HepG2 (cell line): Measurements from ENCODE around the gene LDLRAD4. TPM values are rescaled to one million over a fixed set of nuclear protein-coding genes. Genes with fewer than 3 reads are reported as not detected.

Experiments
- ATAC-seq: fragments of 200-7000 bp; cut with Tn5 transposase; 3 replicates; pipeline ENCODE4 v1.9.1; 2020; ENCODE audit warnings: mild to moderate bottlenecking, moderate library complexity
- BruUV-seq: library from RNA; stranded (reverse); fragments of 400-500 nt; replicated peaks from 2 replicates; lab custom pipeline; 2021; lab: Mats Ljungman, UMichigan
- CTCF ChIA-PET: fragments of 300-600 bp; formaldehyde crosslinking; extraction: SDS; loops from one replicate; lab custom pipeline; 2021; ENCODE audit warnings: low total read pairs, inconsistent platforms, low intra/inter-chr PET ratio; lab: Yijun Ruan, JAX
- POLR2A ChIA-PET: fragments of 350-600 bp; sonication (Branson Sonifier 250); formaldehyde crosslinking; loops from one replicate; lab custom pipeline; 2020; ENCODE audit warnings: antibody characterized with exemption, inconsistent platforms; lab: Yijun Ruan, JAX
- DNase-seq: peaks from one replicate; pipeline ENCODE4 v3.0.0-alpha.2; 2015; ENCODE audit warnings: low spot score
- FAIRE-seq: peaks from 3 replicates; lab custom pipeline; 2011; peaks lifted over from hg19 to GRCh38; lab: Jason Lieb, UNC
- H2AFZ ChIP-seq: one replicate; pipeline ENCODE4 v1.6.1; 2011; ENCODE audit warnings: low read length, inconsistent platforms
- H3K27ac ChIP-seq: fragments of 300-600 bp; 3 replicates; pipeline ENCODE4 v1.8.0; 2011; ENCODE audit warnings: mixed run types, mild to moderate bottlenecking, mixed read lengths, low read length, inconsistent platforms; ENCODE audit not compliant: insufficient read depth; ENCODE audit errors: extremely low read length
- H3K27me3 ChIP-seq, 2 experiments: fragments of 200-600 bp in 1 of 2; 2 replicates in 1 of 2; 3 replicates in 1 of 2; pipeline versions ENCODE4 v1.6.0 to v1.8.0; 2011; ENCODE audit warnings: low read length in 2 of 2, mild to moderate bottlenecking in 2 of 2, moderate library complexity in 2 of 2, inconsistent platforms in 1 of 2; ENCODE audit not compliant: insufficient read depth in 2 of 2, control insufficient read depth in 1 of 2
- H3K36me3 ChIP-seq, 2 experiments: fragments of 200-600 bp in 1 of 2; replicated peaks in 1 of 2; 2 replicates in 1 of 2; 3 replicates in 1 of 2; pipeline versions ENCODE4 v1.5.1 to v1.8.0; 2011; ENCODE audit warnings: low read length in 2 of 2, inconsistent platforms in 1 of 2; ENCODE audit not compliant: insufficient read depth in 2 of 2, control insufficient read depth in 1 of 2
- H3K4me1 ChIP-seq: 2 replicates; pipeline ENCODE4 v1.5.1; 2012; ENCODE audit warnings: low read length, inconsistent platforms; ENCODE audit not compliant: insufficient read depth
- H3K4me2 ChIP-seq: 2 replicates; pipeline ENCODE4 v1.6.0; 2011; ENCODE audit warnings: low read depth, low read length, inconsistent platforms
- H3K4me3 ChIP-seq, 3 experiments: fragments of 200-600 bp in 1 of 3; sonication (generic), shearing (Covaris generic) in 1 of 3; replicated peaks in 1 of 3; 2 replicates each; pipeline ENCODE4 v1.5.1; 2011 to 2016; ENCODE audit warnings: low read length in 3 of 3, inconsistent platforms in 2 of 3, low read depth in 2 of 3, mild to moderate bottlenecking in 2 of 3, control low read depth in 1 of 3, mixed read lengths in 1 of 3; ENCODE audit not compliant: insufficient read depth in 1 of 3
- H3K79me2 ChIP-seq: one replicate; pipeline ENCODE4 v1.6.1; 2011; ENCODE audit warnings: low read length, inconsistent platforms; ENCODE audit not compliant: insufficient read depth
- H3K9ac ChIP-seq: 2 replicates; pipeline ENCODE4 v1.6.0; 2011; ENCODE audit warnings: mild to moderate bottlenecking, low read depth, low read length, inconsistent platforms; ENCODE audit not compliant: insufficient read depth
- H3K9me3 ChIP-seq: 2 replicates; pipeline ENCODE4 v1.5.1; 2012; ENCODE audit warnings: mild to moderate bottlenecking, low read length
- H4K20me1 ChIP-seq: 2 replicates; pipeline ENCODE4 v1.6.0; 2011; ENCODE audit warnings: inconsistent platforms, mild to moderate bottlenecking, low read length, moderate library complexity; ENCODE audit not compliant: insufficient read depth
- FOXK2 ChIP-seq: fragments of 450-650 bp; IDR thresholded peaks from 2 replicates; pipeline ENCODE4 v1.6.1; 2016
- KAT7 ChIP-seq: IDR thresholded peaks from 2 replicates; pipeline ENCODE4 v1.6.1; 2018; ENCODE audit warnings: borderline replicate concordance, missing compliant biosample characterization
- MED13 ChIP-seq: sonication (generic); formaldehyde crosslinking; IDR thresholded peaks from 2 replicates; pipeline ENCODE4 v1.5.0; 2020; ENCODE audit warnings: missing genetic modification reagents
- MYNN ChIP-seq: sonication (generic); formaldehyde crosslinking; IDR thresholded peaks from 2 replicates; pipeline ENCODE4 v1.4.0; 2020; ENCODE audit warnings: mild to moderate bottlenecking, low read depth, missing genetic modification reagents
- PAF1 ChIP-seq: IDR thresholded peaks from 2 replicates; pipeline ENCODE4 v1.6.1; 2016; ENCODE audit warnings: missing genetic modification reagents, missing compliant biosample characterization
- SRSF9 ChIP-seq: fragments of 200-400 bp; formaldehyde crosslinking; IDR thresholded peaks from 2 replicates; pipeline ENCODE4 v1.6.1; 2018; ENCODE audit warnings: borderline replicate concordance, mild to moderate bottlenecking, low read depth, low read length; ENCODE audit not compliant: insufficient read depth, poor library complexity, severe bottlenecking
- U2AF2 ChIP-seq: fragments of 200-400 bp; formaldehyde crosslinking; IDR thresholded peaks from 2 replicates; pipeline ENCODE4 v1.6.1; 2017; ENCODE audit warnings: low read depth, mild to moderate bottlenecking, low read length
- ZFP36L1 ChIP-seq: sonication (generic); formaldehyde crosslinking; IDR thresholded peaks from 2 replicates; pipeline ENCODE4 v1.8.0; 2022; ENCODE audit warnings: mild to moderate bottlenecking, missing genetic modification reagents, moderate library complexity
- ZNF160 ChIP-seq: sonication (generic); formaldehyde crosslinking; IDR thresholded peaks from 2 replicates; pipeline ENCODE4 v1.8.0; 2022; ENCODE audit warnings: mild to moderate bottlenecking, inconsistent platforms, missing genetic modification reagents
- ZNF224 ChIP-seq: sonication (generic); formaldehyde crosslinking; IDR thresholded peaks from 2 replicates; pipeline ENCODE4 v1.5.0; 2020; ENCODE audit warnings: mild to moderate bottlenecking, missing genetic modification reagents
- ZNF33A ChIP-seq: sonication (generic); formaldehyde crosslinking; IDR thresholded peaks from 2 replicates; pipeline ENCODE4 v1.5.1; 2020; ENCODE audit warnings: missing genetic modification reagents, mild to moderate bottlenecking, moderate library complexity, borderline replicate concordance
- ZNF501 ChIP-seq: sonication (generic); formaldehyde crosslinking; IDR thresholded peaks from 2 replicates; pipeline ENCODE4 v1.5.1; 2020; ENCODE audit warnings: mild to moderate bottlenecking, moderate library complexity, missing genetic modification reagents
- WGBS: methylation state at CpG from one replicate; pipeline ENCODE4 v1.1.6; 2017; ENCODE audit warnings: low lambda C conversion rate; 5-methylcytosine and 5-hydroxymethylcytosine counted together
- in situ Hi-C: cut with HindIII; loops from 2 replicates; pipeline ENCODE4 v1.10.0; 2017; ENCODE audit warnings: low pct_unique_long_range_greater_than_20kb; ENCODE audit not compliant: extremely low pct_ligation_motif_present
- intact Hi-C: fragments of 100-400 bp; cut with micrococcal nuclease; formaldehyde crosslinking; loops from one replicate; pipeline ENCODE4 v1.10.0; 2022; ENCODE audit not compliant: unreplicated experiment
- polyA plus RNA-seq, 8 experiments: library from polyadenylated mRNA; depleted of rRNA in 3 of 8; stranded (reverse) in 7 of 8; unstranded in 1 of 8; fragments of >200 nt; fragmentation: Illumina TruSeq in 4 of 8; extraction: Trizol in 4 of 8; gene quantifications; 2 replicates each; pipeline versions ENCODE4 v1.2.1 to v1.2.3, GENCODE V29; 2011 to 2016; ENCODE audit warnings: low read depth in 4 of 8, missing spikeins in 1 of 8, mixed read lengths in 1 of 8; ENCODE audit not compliant: insufficient read depth in 1 of 8
- total RNA-seq, 5 experiments: library from RNA; depleted of rRNA; stranded (reverse); fragments of >200 nt; fragmentation: Illumina TruSeq; extraction: Trizol; gene quantifications; 2 replicates each; pipeline ENCODE4 v1.2.3, GENCODE V29; 2016; ENCODE audit warnings: low read depth in 1 of 5
- TF ChIP-seq, protein P1 (sequence below), 2 experiments: sonication (generic) in 1 of 2; formaldehyde crosslinking in 1 of 2; IDR thresholded peaks; 2 replicates each; pipeline versions ENCODE4 v1.4.0 to v1.6.1; 2018 to 2020; ENCODE audit warnings: missing genetic modification reagents in 2 of 2, borderline replicate concordance in 1 of 2, low read depth in 1 of 2, mild to moderate bottlenecking in 1 of 2, missing biosample characterization in 1 of 2
- TF ChIP-seq, protein P2 (sequence below): IDR thresholded peaks from 2 replicates; pipeline ENCODE4 v1.6.1; 2018; ENCODE audit warnings: missing genetic modification reagents, mild to moderate bottlenecking, missing compliant biosample characterization
- TF ChIP-seq, protein P3 (sequence below): sonication (generic); formaldehyde crosslinking; IDR thresholded peaks from 2 replicates; pipeline ENCODE4 v1.5.1; 2020; ENCODE audit warnings: missing genetic modification reagents, mild to moderate bottlenecking, borderline replicate concordance

LDLRAD4 gene
- total and polyA plus RNA-seq, 2 of the 13 experiments (the other 11 are each of a cell fraction or from before 2014, with no cell fraction given): 13.6 to 20.9 TPM

DNA sequence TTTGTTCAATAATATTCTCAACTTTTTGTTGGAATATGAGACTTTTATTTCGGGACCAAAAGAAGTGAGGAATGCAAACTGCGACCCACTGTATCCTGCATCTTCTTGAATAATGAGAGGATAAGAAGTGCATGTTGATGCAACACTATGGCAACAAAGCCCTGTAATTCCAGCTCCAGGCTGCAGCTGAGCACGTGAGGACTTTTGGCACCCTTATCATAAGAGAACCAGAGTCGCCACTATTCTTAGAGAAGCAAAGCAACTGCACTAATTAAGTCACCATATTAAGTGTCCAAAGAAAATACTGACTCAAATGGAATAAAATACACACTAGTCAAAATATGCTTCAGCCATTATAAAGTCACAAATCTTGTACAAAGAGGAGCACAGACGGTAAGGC is 441.9 kb downstream of the LDLRAD4 start:
- Histone ChIP-seq H3K27ac (no peak overlapping the region), H4K20me1 (no peaks in the 10 kb centered on the region), H3K36me3 (peaks cover 0 to 11% of the 10 kb centered on the region in 2 experiments; a peak in 2 of 5 replicates), H3K4me3 (no peak overlapping the region), H3K4me2 (no peak overlapping the region), H3K9me3 (no peaks in the 10 kb centered on the region), H3K4me1 (no peaks in the 10 kb centered on the region), H3K27me3 (no peaks in the 10 kb centered on the region), H3K9ac (no peak overlapping the region), H2AFZ (no peak overlapping the region), H3K79me2 (no peaks in the 10 kb centered on the region)
- intact Hi-C loops: no loop called here
- ChIA-PET CTCF (no interaction called here), POLR2A (no interaction called here)
- no TSS peak for BruUV-seq
- no peak for FAIRE-seq
- 85% methylated on average over 5 of the region's 5 CpGs for WGBS
- no peak for ATAC-seq
- no peak for DNase-seq
- in situ Hi-C loops: loop anchor here (25.0 kb wide), 1 partner anchor 102 kb away; no protein-coding TSS in a partner anchor
- TF ChIP-seq ZNF160 (CRISPR knock-in tag) (no peak), MED13 (no peak), ZNF501 (CRISPR knock-in tag) (no peak), PAF1 (no peak), ZNF33A (CRISPR knock-in tag) (no peak), ZNF224 (CRISPR knock-in tag) (no peak), KAT7 (no peak), SRSF9 (no peak), U2AF2 (no peak), ZFP36L1 (no peak), FOXK2 (no peak), MYNN (no peak)
- TF ChIP-seq, protein P1, sequence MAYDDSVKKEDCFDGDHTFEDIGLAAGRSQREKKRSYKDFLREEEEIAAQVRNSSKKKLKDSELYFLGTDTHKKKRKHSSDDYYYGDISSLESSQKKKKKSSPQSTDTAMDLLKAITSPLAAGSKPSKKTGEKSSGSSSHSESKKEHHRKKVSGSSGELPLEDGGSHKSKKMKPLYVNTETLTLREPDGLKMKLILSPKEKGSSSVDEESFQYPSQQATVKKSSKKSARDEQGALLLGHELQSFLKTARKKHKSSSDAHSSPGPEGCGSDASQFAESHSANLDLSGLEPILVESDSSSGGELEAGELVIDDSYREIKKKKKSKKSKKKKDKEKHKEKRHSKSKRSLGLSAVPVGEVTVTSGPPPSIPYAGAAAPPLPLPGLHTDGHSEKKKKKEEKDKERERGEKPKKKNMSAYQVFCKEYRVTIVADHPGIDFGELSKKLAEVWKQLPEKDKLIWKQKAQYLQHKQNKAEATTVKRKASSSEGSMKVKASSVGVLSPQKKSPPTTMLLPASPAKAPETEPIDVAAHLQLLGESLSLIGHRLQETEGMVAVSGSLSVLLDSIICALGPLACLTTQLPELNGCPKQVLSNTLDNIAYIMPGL (CRISPR knock-in tag; IDR thresholded peaks at IDR 0.05; ENCODE audit: borderline replicate concordance in 1 of 2, low read depth in 1 of 2): no peak
- TF ChIP-seq, protein P2, sequence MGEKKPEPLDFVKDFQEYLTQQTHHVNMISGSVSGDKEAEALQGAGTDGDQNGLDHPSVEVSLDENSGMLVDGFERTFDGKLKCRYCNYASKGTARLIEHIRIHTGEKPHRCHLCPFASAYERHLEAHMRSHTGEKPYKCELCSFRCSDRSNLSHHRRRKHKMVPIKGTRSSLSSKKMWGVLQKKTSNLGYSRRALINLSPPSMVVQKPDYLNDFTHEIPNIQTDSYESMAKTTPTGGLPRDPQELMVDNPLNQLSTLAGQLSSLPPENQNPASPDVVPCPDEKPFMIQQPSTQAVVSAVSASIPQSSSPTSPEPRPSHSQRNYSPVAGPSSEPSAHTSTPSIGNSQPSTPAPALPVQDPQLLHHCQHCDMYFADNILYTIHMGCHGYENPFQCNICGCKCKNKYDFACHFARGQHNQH (CRISPR knock-in tag): no peak
- TF ChIP-seq, protein P3, sequence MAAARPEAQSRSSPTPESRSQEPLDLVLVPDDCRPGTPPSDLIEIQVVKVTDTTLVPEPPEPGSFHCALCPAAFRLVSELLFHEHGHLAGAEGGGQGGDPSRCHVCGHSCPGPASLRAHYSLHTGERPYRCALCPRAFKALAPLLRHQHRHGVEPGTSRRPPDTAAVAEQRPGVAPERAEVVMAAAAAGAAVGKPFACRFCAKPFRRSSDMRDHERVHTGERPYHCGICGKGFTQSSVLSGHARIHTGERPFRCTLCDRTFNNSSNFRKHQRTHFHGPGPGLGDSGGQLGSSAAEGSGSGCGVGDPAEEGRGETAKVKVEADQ (CRISPR knock-in tag): no peak
